Posterior vena cava (tissue), 2 donors: ENCODE measurements around the gene ZNF254. TPM values are rescaled to one million over a fixed set of nuclear protein-coding genes. Genes with fewer than 3 reads are reported as not detected.
"Not testable (repeated sequence)": the region's sequence is repeated elsewhere in the genome, so short reads cannot be mapped to it uniquely, and the experiment has no call there.

Experiments
- DNase-seq: peaks from one replicate; pipeline ENCODE4 v3.0.0-alpha.2; 2020; ENCODE audit warnings: low spot score
- intact Hi-C, 2 donors: fragments of 100-400 bp; cut with DNase I; formaldehyde crosslinking; loops; one replicate each; pipeline versions ENCODE4 v1.14.1 to v1.14.2; 2022 to 2023
- total RNA-seq, 2 donors: library from RNA; stranded (reverse); fragmentation: NEBNext Ultra II Directional; extraction: Animal tissue kit (Norgen Biotek cat#: 25700); gene quantifications; one replicate each; pipeline ENCODE4 v1.2.1, GENCODE V29; 2021
- donor health status: DM: yes; HTN: yes; CAD: no.
- donor health status: DM: yes; HTN: yes; CAD: no.

The ZNF254 gene
- total RNA-seq, 2 donors from 2014 or later, result 12.8 to 14.1 TPM

GRCh38 chr19:24069905-24070657 lies 16.9 kb upstream of the ZNF254 start:
- intact Hi-C loops, result no loop called here

GRCh38 chr19:24071078-24071477 lies 15.9 kb upstream of the ZNF254 start:
- intact Hi-C loops, result loop anchor here in 1 of 2 donors (1.0 kb wide), 1 partner anchor 23 kb away; no protein-coding TSS in a partner anchor
- no peak for DNase-seq

More at GRCh38 chr19:24069905-24070657, 16.9 kb upstream of the ZNF254 start:
- DNase-seq, result no peak

GRCh38 chr19:24072720-24073119 lies 14.3 kb upstream of the ZNF254 start:
- intact Hi-C loops, result no loop called here
- DNase-seq, result no peak

- DNase-seq, result no peak
- intact Hi-C loops, result no loop called here
Observed at GRCh38 chr19:24073807-24074206, 13.2 kb upstream of the ZNF254 start.

GRCh38 chr19:24074720-24075454 lies 12.1 kb upstream of the ZNF254 start:
- intact Hi-C loops, result no loop called here
- DNase-seq, result no peak

GRCh38 chr19:24075530-24075929 lies 11.5 kb upstream of the ZNF254 start:
- DNase-seq, intact Hi-C loops: not testable (repeated sequence)

GRCh38 chr19:24078680-24079079 lies 8.3 kb upstream of the ZNF254 start:
- no peak for DNase-seq
- intact Hi-C loops, result no loop called here

GRCh38 chr19:24081056-24081455 lies 5.9 kb upstream of the ZNF254 start:
- intact Hi-C loops, result no loop called here

GRCh38 chr19:24098359-24098758 lies 11.4 kb downstream of the ZNF254 start:
- no peak for DNase-seq
- intact Hi-C loops, result loop anchor here in 1 of 2 donors (5.0 kb wide), 1 partner anchor 806 kb away; no protein-coding TSS in a partner anchor

More at GRCh38 chr19:24081056-24081455, 5.9 kb upstream of the ZNF254 start:
- DNase-seq, result no peak

- intact Hi-C loops, result loop anchor here in 1 of 2 donors (5.0 kb wide), 1 partner anchor 808 kb away; no protein-coding TSS in a partner anchor
- DNase-seq, result no peak
Observed at GRCh38 chr19:24099829-24100228, 12.8 kb downstream of the ZNF254 start.

- DNase-seq, intact Hi-C loops: not testable (repeated sequence)
Observed at GRCh38 chr19:24100597-24100996, 13.6 kb downstream of the ZNF254 start.

- intact Hi-C loops, result no loop called here
- DNase-seq, result no peak
Observed at GRCh38 chr19:24101459-24102115, 14.6 kb downstream of the ZNF254 start.

GRCh38 chr19:24127601-24128000 lies 40.6 kb downstream of the ZNF254 start:
- intact Hi-C loops, result no loop called here
- no peak for DNase-seq

GRCh38 chr19:24140099-24140498 lies 53.1 kb downstream of the ZNF254 start:
- intact Hi-C loops, result no loop called here

GRCh38 chr19:24140591-24140990 lies 53.6 kb downstream of the ZNF254 start:
- DNase-seq, result no peak
- intact Hi-C loops, result no loop called here

More at GRCh38 chr19:24140099-24140498, 53.1 kb downstream of the ZNF254 start:
- no peak for DNase-seq

GRCh38 chr19:24141612-24142011 lies 54.6 kb downstream of the ZNF254 start:
- DNase-seq, result no peak
- intact Hi-C loops, result no loop called here

- DNase-seq, result no peak
- intact Hi-C loops, result no loop called here
Observed at GRCh38 chr19:24142771-24143170, 55.8 kb downstream of the ZNF254 start.

- intact Hi-C loops, result no loop called here
- DNase-seq, result no peak
Observed at GRCh38 chr19:24159707-24160106, 72.7 kb downstream of the ZNF254 start.

- intact Hi-C loops, result no loop called here
- no peak for DNase-seq
Observed at GRCh38 chr19:24166055-24166454, 79.1 kb downstream of the ZNF254 start.

GRCh38 chr19:24173882-24174281 lies 86.9 kb downstream of the ZNF254 start:
- intact Hi-C loops, result no loop called here
- DNase-seq, result no peak
